IMR-90 (cell line): ENCODE data around the gene UBE2M.

Experiments
- BHLHE40 ChIP-seq: fragments of 150-350 bp; IDR thresholded peaks from 2 replicates; pipeline ENCODE4 v1.6.1; 2016; ENCODE audit warnings: mild to moderate bottlenecking, low read depth, low read length
- CHD1 ChIP-seq: IDR thresholded peaks from 2 replicates; pipeline ENCODE4 v1.6.1; 2012; ENCODE audit warnings: low read depth, low read length, improper control_type of control experiment
- CTCF ChIP-seq: conservative IDR thresholded peaks from 2 replicates; pipeline ENCODE4 v1.5.1; 2012; ENCODE audit warnings: mild to moderate bottlenecking, low read depth, low read length, improper control_type of control experiment
- MAFK ChIP-seq: IDR thresholded peaks from 2 replicates; pipeline ENCODE4 v1.6.1; 2012; ENCODE audit warnings: low read depth, low read length, improper control_type of control experiment
- MAZ ChIP-seq: IDR thresholded peaks from 2 replicates; pipeline ENCODE4 v1.6.1; 2012; ENCODE audit warnings: low read depth, mild to moderate bottlenecking, low read length, improper control_type of control experiment, moderate library complexity, borderline replicate concordance
- MXI1 ChIP-seq: IDR thresholded peaks from 2 replicates; pipeline ENCODE4 v1.6.1; 2012; ENCODE audit warnings: low read depth, mild to moderate bottlenecking, low read length, moderate library complexity, borderline replicate concordance
- NFE2L2 ChIP-seq: fragments of 150-350 bp; IDR thresholded peaks from 2 replicates; pipeline ENCODE4 v1.6.1; 2016; ENCODE audit warnings: low read depth, mild to moderate bottlenecking, low read length
- POLR2A ChIP-seq: IDR thresholded peaks from 2 replicates; pipeline ENCODE4 v1.6.1; 2012; ENCODE audit warnings: mild to moderate bottlenecking, low read depth, low read length
- RAD21 ChIP-seq: IDR thresholded peaks from 2 replicates; pipeline ENCODE4 v1.6.1; 2012; ENCODE audit warnings: low read length, improper control_type of control experiment
- RCOR1 ChIP-seq: IDR thresholded peaks from 2 replicates; pipeline ENCODE4 v1.6.1; 2012; ENCODE audit warnings: mild to moderate bottlenecking, low read length, improper control_type of control experiment; ENCODE audit not compliant: insufficient replicate concordance
- RFX5 ChIP-seq: IDR thresholded peaks from 2 replicates; pipeline ENCODE4 v1.8.0; 2012; ENCODE audit warnings: low read depth, mild to moderate bottlenecking, low read length, moderate library complexity
- SMC3 ChIP-seq: fragments of 150-350 bp; IDR thresholded peaks from 2 replicates; pipeline ENCODE4 v1.6.1; 2016; ENCODE audit warnings: low read depth, mild to moderate bottlenecking, antibody characterized with exemption, low read length, moderate library complexity
- TF ChIP-seq, protein P1 (sequence below): fragments of 150-350 bp; IDR thresholded peaks from 2 replicates; pipeline ENCODE4 v1.6.1; 2017; ENCODE audit warnings: mild to moderate bottlenecking, antibody characterized with exemption, low read length, low read depth

- TF ChIP-seq BHLHE40 (no peak), MXI1 (no peak), CTCF (no peak), MAFK (no peak), RFX5 (no peak), POLR2A (no peak), NFE2L2 (no peak), MAZ (no peak), SMC3 (no peak), CHD1 (no peak), RAD21 (no peak), RCOR1 (no peak)
- TF ChIP-seq, protein P1, sequence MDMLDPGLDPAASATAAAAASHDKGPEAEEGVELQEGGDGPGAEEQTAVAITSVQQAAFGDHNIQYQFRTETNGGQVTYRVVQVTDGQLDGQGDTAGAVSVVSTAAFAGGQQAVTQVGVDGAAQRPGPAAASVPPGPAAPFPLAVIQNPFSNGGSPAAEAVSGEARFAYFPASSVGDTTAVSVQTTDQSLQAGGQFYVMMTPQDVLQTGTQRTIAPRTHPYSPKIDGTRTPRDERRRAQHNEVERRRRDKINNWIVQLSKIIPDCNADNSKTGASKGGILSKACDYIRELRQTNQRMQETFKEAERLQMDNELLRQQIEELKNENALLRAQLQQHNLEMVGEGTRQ, result no peak
Observed at GRCh38 chr19:58550362-58551122, 7.9 kb downstream of the UBE2M start.
